IgD-negative memory B cell (primary cell): Measurements from ENCODE around the gene BANP. TPM values are rescaled to one million over a fixed set of nuclear protein-coding genes. Genes with fewer than 3 reads are reported as not detected.
"Not testable (repeated sequence)": the region's sequence is repeated elsewhere in the genome, so short reads cannot be mapped to it uniquely, and the experiment has no call there.

Source experiments
- H3K27ac Mint-ChIP-seq, 3 donors: one replicate each; pipeline ENCODE4 v1.8.0; 2020 to 2022; ENCODE audit warnings: mild to moderate bottlenecking in 3 of 3, mixed read lengths in 3 of 3, moderate library complexity in 1 of 3
- H3K27me3 Mint-ChIP-seq: one replicate; pipeline ENCODE4 v1.8.0; 2021; ENCODE audit warnings: mixed read lengths
- H3K36me3 Mint-ChIP-seq: one replicate; pipeline ENCODE4 v1.8.0; 2020; ENCODE audit warnings: mild to moderate bottlenecking, mixed read lengths
- H3K4me1 Mint-ChIP-seq, 3 donors: one replicate each; pipeline ENCODE4 v1.8.0; 2020 to 2022; ENCODE audit warnings: mixed read lengths in 3 of 3, mild to moderate bottlenecking in 1 of 3
- H3K4me3 Mint-ChIP-seq, 4 donors: one replicate each; pipeline ENCODE4 v1.8.0; 2020 to 2022; ENCODE audit warnings: mild to moderate bottlenecking in 4 of 4, mixed read lengths in 4 of 4, moderate library complexity in 3 of 4
- H3K9me3 Mint-ChIP-seq, 3 donors: one replicate each; pipeline ENCODE4 v1.8.0; 2020 to 2021; ENCODE audit warnings: mixed read lengths in 3 of 3, mild to moderate bottlenecking in 1 of 3
- polyA plus RNA-seq: library from polyadenylated mRNA; unstranded; fragments of 300-500 nt; fragmentation: Illumina TruSeq; gene quantifications from one replicate; pipeline ENCODE4 v1.2.3, GENCODE V29; 2021

Gene BANP
- polyA plus RNA-seq, 1 donor from 2014 or later, result 37.3 TPM

- Mint-ChIP-seq H3K9me3 (no peaks in the 10 kb centered on the region), H3K27me3 (no peaks in the 10 kb centered on the region), H3K4me1 (peaks cover 38 to 41% (median 38%) of the 10 kb centered on the region in 3 donors)
Measured at GRCh38 chr16:87963400-87963799, 12.2 kb downstream of the BANP start.

GRCh38 chr16:87964049-87964659 is 12.9 kb downstream of the BANP start:
- no peak overlapping the region for H3K4me3 Mint-ChIP-seq
- peaks cover 41 to 43% (median 42%) of the 10 kb centered on the region in 3 donors for H3K4me1 Mint-ChIP-seq
- no peaks in the 10 kb centered on the region for H3K9me3 Mint-ChIP-seq
- no peaks in the 10 kb centered on the region for H3K27me3 Mint-ChIP-seq
- H3K36me3 Mint-ChIP-seq, result peaks cover 3% of the 10 kb centered on the region
- peak overlapping the region in 1 of 3 donors; percentile 83 for H3K27ac Mint-ChIP-seq

More at GRCh38 chr16:87963400-87963799, 12.2 kb downstream of the BANP start:
- Mint-ChIP-seq H3K4me3 (peak overlapping the region in 1 of 4 donors; percentile 26), H3K27ac (peak overlapping the region in 2 of 3 donors; percentile 25 to 64), H3K36me3 (peaks cover 3% of the 10 kb centered on the region)

- Mint-ChIP-seq H3K36me3 (peaks cover 6% of the 10 kb centered on the region), H3K9me3 (no peaks in the 10 kb centered on the region), H3K27ac (no peak overlapping the region), H3K4me1 (peaks cover 36 to 41% (median 39%) of the 10 kb centered on the region in 3 donors), H3K4me3 (no peak overlapping the region), H3K27me3 (no peaks in the 10 kb centered on the region)
Measured at GRCh38 chr16:87965417-87965816, 14.2 kb downstream of the BANP start.

DNA sequence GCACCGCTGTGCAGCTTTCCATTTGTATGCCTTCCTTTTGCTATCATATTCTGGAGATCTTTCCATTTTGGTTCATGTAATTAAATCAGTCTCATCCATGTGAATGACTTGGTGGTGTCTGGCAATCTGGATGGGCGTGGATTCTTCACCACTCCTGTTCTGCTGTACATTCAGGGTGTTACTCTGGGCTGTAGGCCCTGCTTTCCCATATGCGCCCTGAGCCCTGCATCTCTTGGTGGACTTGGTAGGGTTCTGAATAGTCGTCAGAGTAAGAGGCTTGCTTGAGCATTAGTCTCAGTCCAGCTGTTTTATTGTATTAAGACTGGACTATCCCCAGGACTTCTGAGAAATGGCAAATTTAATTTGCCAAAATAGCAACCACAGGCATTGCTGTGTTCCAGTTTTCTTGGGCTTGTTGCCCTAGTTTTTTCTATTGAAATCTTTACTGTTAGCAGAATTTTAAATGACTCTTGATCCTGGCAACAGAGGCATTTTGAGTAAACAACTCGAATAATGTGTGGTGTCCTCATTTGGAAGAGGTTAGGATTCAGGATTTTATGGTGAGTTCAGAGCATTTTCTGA is 14.9 kb downstream of the BANP start:
- peak overlapping the region in 1 of 3 donors; percentile 39 for H3K27ac Mint-ChIP-seq
- H3K4me1 Mint-ChIP-seq, result peaks cover 35 to 39% (median 37%) of the 10 kb centered on the region in 3 donors
- peak overlapping the region in 2 of 4 donors; percentile 41 to 44 for H3K4me3 Mint-ChIP-seq
- no peaks in the 10 kb centered on the region for H3K27me3 Mint-ChIP-seq
- H3K9me3 Mint-ChIP-seq, result peaks cover 0 to 5% (median 0%) of the 10 kb centered on the region in 3 donors
- H3K36me3 Mint-ChIP-seq, result peaks cover 11% of the 10 kb centered on the region

DNA sequence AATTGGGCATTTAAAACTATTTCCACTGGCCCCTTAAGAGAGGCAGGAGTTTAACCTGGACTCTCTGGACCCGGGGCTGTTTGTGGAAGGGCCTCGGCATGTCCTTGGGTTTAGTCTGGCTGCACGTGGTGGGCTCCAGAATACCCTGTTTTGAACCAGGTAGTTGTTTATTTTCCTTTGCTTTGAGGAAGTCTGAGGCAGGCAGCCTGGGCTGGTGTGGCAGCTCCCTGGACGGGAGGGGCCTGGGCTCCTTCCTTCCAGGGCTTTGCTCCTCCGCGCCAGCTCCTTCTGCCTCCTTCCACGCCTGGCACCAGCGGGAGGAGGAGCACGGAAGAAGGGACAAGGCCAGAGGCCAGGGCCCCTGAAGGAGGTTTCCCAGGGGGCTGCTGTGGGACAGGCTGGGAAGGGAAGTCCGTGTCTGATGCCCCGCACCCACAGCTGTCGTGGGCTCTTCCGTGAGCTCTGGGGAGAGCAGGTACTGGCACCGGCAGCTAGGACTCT is 15.5 kb downstream of the BANP start:
- Mint-ChIP-seq H3K27me3 (no peaks in the 10 kb centered on the region), H3K4me1 (peaks cover 31 to 37% (median 33%) of the 10 kb centered on the region in 3 donors), H3K4me3 (peak overlapping the region in 2 of 4 donors; percentile 41 to 44), H3K36me3 (peaks cover 14% of the 10 kb centered on the region), H3K9me3 (peaks cover 0 to 11% (median 0%) of the 10 kb centered on the region in 3 donors), H3K27ac (no peak overlapping the region)

DNA sequence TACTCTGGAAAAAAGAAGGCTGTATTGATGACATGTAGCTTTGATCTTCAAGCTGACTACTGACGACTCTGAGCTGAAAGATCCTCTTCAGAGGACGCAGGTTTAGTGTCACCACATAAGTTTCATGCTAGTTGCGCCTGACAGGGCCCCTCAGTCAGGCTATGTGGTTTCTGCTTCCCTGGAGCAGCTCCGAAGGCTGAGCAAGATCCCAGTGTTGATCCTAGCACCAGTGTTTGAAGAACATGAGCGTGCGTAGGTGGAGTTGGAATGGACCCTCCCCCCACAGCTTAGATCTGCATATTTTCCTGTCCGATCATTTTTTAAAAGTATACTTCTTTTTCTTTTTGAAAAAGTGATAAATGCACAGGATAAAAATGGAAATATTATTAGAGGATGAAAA is 17.3 kb downstream of the BANP start:
- H3K27ac Mint-ChIP-seq, result no peak overlapping the region
- H3K4me1 Mint-ChIP-seq, result peaks cover 24 to 32% (median 26%) of the 10 kb centered on the region in 3 donors

DNA sequence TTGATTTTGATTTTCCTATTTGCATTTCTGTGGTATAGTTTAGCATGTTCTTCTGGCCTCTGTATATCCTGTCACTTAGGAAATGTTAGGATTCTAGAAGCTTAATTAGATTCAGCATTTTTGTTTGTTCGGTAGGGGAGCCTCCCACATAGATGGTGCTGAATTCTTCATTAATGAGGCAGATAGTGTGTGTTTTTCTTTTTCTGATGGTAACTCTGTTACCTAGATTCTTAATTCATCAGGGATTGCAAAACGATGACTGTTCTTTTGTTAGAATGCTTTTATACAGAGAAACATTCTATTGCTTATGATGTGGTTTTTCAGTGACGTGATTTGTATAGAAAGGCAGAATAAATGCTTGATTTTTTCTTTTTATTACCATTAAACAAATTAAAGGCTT is 19.0 kb downstream of the BANP start:
- H3K27me3 Mint-ChIP-seq, result no peaks in the 10 kb centered on the region
- H3K36me3 Mint-ChIP-seq, result peaks cover 23% of the 10 kb centered on the region
- H3K27ac Mint-ChIP-seq, result no peak overlapping the region
- no peak overlapping the region for H3K4me3 Mint-ChIP-seq
- H3K9me3 Mint-ChIP-seq, result peaks cover 0 to 19% (median 3%) of the 10 kb centered on the region in 3 donors
- H3K4me1 Mint-ChIP-seq, result peaks cover 21 to 25% (median 21%) of the 10 kb centered on the region in 3 donors

More for the DNA sequence above, 17.3 kb downstream of the BANP start:
- Mint-ChIP-seq H3K4me3 (no peak overlapping the region), H3K9me3 (peaks cover 0 to 19% (median 3%) of the 10 kb centered on the region in 3 donors), H3K36me3 (peaks cover 23% of the 10 kb centered on the region), H3K27me3 (no peaks in the 10 kb centered on the region)

- H3K4me3 Mint-ChIP-seq, result no peak overlapping the region
- H3K27ac Mint-ChIP-seq, result peak overlapping the region in 1 of 3 donors; percentile 86
- peaks cover 8 to 16% (median 10%) of the 10 kb centered on the region in 3 donors for H3K4me1 Mint-ChIP-seq
- H3K36me3 Mint-ChIP-seq, result peaks cover 23% of the 10 kb centered on the region
- H3K9me3 Mint-ChIP-seq, result peaks cover 0 to 19% (median 3%) of the 10 kb centered on the region in 3 donors
- H3K27me3 Mint-ChIP-seq, result no peaks in the 10 kb centered on the region
Measured at GRCh38 chr16:87971933-87972332, 20.7 kb downstream of the BANP start.

- H3K27ac Mint-ChIP-seq, result no peak overlapping the region
- H3K27me3 Mint-ChIP-seq, result no peaks in the 10 kb centered on the region
- peaks cover 0 to 19% (median 3%) of the 10 kb centered on the region in 3 donors for H3K9me3 Mint-ChIP-seq
- H3K4me1 Mint-ChIP-seq, result peaks cover 7 to 13% (median 8%) of the 10 kb centered on the region in 3 donors
- no peak overlapping the region for H3K4me3 Mint-ChIP-seq
- peaks cover 23% of the 10 kb centered on the region for H3K36me3 Mint-ChIP-seq
Measured at GRCh38 chr16:87973717-87974116, 22.5 kb downstream of the BANP start.

DNA sequence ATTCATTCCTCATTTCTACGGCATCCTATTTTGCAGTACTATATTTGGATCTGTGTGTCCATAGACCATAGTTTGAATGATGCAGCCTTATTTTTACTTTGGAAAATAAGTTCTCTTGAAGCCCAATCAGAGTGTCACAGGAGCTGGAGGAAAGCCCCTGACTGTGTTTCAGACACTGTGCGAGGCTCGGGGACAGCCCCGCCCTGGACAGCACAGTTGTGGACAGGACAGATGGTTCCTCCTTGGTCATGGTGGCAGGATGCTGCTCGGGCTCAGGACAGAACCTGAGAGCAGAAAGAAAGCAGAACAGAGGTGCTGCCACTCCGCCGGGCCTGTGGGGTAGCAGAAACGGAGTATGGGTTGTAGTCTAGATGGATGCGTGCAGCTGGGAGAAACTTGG is 22.9 kb downstream of the BANP start:
- Mint-ChIP-seq H3K9me3 (peaks cover 0 to 19% (median 3%) of the 10 kb centered on the region in 3 donors), H3K4me1 (peaks cover 5 to 11% (median 5%) of the 10 kb centered on the region in 3 donors), H3K27me3 (no peaks in the 10 kb centered on the region), H3K36me3 (peaks cover 23% of the 10 kb centered on the region), H3K27ac (peak overlapping the region in 2 of 3 donors; percentile 61), H3K4me3 (peak overlapping the region in 1 of 4 donors; percentile 1)

DNA sequence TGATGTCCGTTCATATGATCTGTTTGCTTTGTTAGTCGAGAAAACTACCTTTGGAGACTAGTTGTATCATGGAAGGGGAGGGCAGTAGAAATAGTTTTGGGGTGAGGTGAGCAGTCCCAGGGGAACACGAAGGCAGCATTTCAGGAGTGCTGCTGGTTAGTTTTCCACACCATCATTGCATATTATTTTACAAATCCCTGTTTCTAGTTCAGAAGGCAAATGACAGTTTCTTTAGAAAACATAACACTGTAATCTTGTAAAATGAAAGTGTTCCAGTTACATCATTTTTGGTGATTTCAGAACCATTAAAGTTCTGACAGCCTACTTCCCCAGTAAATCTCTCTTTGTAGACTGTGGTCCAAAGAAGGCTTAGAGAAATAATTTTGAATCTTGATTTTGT is 25.4 kb downstream of the BANP start:
- Mint-ChIP-seq H3K9me3 (peaks cover 0 to 8% (median 3%) of the 10 kb centered on the region in 3 donors), H3K4me1 (peaks cover 0 to 9% (median 2%) of the 10 kb centered on the region in 3 donors), H3K36me3 (peaks cover 11% of the 10 kb centered on the region), H3K27ac (peak overlapping the region in 1 of 3 donors; percentile 19), H3K27me3 (no peaks in the 10 kb centered on the region), H3K4me3 (no peak overlapping the region)

- H3K4me3 Mint-ChIP-seq, result no peak overlapping the region
- H3K4me1 Mint-ChIP-seq, result peaks cover 2 to 7% (median 6%) of the 10 kb centered on the region in 3 donors
- H3K36me3 Mint-ChIP-seq, result peaks cover 2% of the 10 kb centered on the region
- H3K27ac Mint-ChIP-seq, result no peak overlapping the region
- H3K27me3 Mint-ChIP-seq, result no peaks in the 10 kb centered on the region
- no peaks in the 10 kb centered on the region for H3K9me3 Mint-ChIP-seq
Measured at GRCh38 chr16:87978127-87978526, 26.9 kb downstream of the BANP start.

GRCh38 chr16:87979352-87979751 is 28.1 kb downstream of the BANP start:
- Mint-ChIP-seq H3K4me3 (no peak overlapping the region), H3K4me1 (peaks cover 2 to 6% (median 5%) of the 10 kb centered on the region in 3 donors), H3K27me3 (no peaks in the 10 kb centered on the region), H3K27ac (no peak overlapping the region), H3K9me3 (no peaks in the 10 kb centered on the region), H3K36me3 (peaks cover 1% of the 10 kb centered on the region)

GRCh38 chr16:87979911-87980630 is 28.8 kb downstream of the BANP start:
- H3K27me3 Mint-ChIP-seq, H3K9me3 Mint-ChIP-seq, H3K27ac Mint-ChIP-seq, H3K36me3 Mint-ChIP-seq, H3K4me1 Mint-ChIP-seq: not testable (repeated sequence)
- H3K4me3 Mint-ChIP-seq, result peak overlapping the region in 1 of 4 donors; percentile 26

DNA sequence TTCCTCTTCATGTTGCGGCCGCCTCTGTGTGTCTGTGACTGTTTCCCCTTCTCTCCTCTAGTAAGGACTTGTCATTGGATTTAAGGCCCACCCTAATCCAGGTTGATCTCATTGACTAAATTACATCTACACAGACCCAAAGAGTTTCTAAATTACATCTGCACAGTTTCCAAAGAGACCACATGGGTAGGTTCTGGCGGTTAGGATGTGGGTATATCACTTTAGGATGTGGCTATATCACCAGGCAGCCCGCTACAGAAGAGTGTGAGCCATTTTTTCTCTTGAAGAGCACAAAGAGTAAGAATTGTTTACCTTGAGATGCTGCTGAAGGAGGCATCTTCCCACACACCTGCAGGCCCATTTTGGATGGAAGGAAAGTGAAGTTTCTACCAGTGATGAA is 30.1 kb downstream of the BANP start:
- peak overlapping the region in 1 of 4 donors; percentile 21 for H3K4me3 Mint-ChIP-seq
- H3K36me3 Mint-ChIP-seq, H3K4me1 Mint-ChIP-seq: not testable (repeated sequence)

More for the DNA sequence above, 30.1 kb downstream of the BANP start:
- H3K27me3 Mint-ChIP-seq, H3K27ac Mint-ChIP-seq, H3K9me3 Mint-ChIP-seq: not testable (repeated sequence)
